ENCODE results near the gene LIMK1.

DNA sequence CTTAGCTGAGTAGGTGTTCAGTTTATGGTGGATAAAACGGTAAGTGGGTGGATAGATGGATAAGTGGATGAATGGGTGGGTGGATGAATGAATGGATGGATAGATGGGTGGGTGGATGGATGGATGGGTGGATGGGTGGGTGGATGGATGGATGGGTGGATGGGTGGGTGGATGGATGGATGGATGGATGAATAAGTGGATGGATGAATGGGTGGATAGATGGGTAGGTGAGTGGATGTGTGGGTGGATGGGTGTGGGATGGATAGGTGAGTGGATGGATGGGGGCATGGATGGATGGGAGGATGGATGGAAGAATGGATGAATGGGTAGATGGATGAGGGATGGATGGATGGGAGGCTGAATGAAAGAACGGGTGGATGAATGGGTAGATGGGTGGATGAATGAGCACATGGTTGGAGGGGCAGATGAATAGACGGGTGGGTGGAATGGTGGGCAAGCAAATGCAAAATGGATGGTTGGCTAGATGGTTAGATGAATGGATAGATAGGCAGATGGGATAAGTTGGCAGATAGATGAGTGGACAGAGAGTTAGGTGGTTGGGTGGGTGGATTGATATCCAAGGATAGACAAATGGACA is 29.9 kb upstream of the LIMK1 start:
- TF ChIP-seq, protein P1, sequence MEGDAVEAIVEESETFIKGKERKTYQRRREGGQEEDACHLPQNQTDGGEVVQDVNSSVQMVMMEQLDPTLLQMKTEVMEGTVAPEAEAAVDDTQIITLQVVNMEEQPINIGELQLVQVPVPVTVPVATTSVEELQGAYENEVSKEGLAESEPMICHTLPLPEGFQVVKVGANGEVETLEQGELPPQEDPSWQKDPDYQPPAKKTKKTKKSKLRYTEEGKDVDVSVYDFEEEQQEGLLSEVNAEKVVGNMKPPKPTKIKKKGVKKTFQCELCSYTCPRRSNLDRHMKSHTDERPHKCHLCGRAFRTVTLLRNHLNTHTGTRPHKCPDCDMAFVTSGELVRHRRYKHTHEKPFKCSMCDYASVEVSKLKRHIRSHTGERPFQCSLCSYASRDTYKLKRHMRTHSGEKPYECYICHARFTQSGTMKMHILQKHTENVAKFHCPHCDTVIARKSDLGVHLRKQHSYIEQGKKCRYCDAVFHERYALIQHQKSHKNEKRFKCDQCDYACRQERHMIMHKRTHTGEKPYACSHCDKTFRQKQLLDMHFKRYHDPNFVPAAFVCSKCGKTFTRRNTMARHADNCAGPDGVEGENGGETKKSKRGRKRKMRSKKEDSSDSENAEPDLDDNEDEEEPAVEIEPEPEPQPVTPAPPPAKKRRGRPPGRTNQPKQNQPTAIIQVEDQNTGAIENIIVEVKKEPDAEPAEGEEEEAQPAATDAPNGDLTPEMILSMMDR (conservative IDR thresholded peaks at IDR 0.05; ENCODE audit: low read depth in 2 of 2): no peak
- TF ChIP-seq CREB1 (CRISPR knock-in tag; IDR thresholded peaks at IDR 0.05; ENCODE audit: low read depth) (no peak), POLR2AphosphoS5 (IDR thresholded peaks at IDR 0.05; ENCODE audit: low read depth) (no peak)
